HCT116 (cell line): ENCODE results near the gene PCDHGA7. TPM values are rescaled to one million over a fixed set of nuclear protein-coding genes. Genes with fewer than 3 reads are reported as not detected.

ENCODE experiments used
- ATAC-seq: fragments of 200-7000 bp; cut with Tn5 transposase; 2 replicates; pipeline ENCODE4 v1.9.1; 2020; ENCODE audit warnings: mild to moderate bottlenecking, moderate library complexity
- BruUV-seq: library from RNA; stranded (reverse); fragments of 400-500 nt; replicated peaks from 2 replicates; lab custom pipeline; 2021; lab: Mats Ljungman, UMichigan
- CTCF ChIA-PET: fragments of 300-600 bp; sonication (Branson Sonifier 250); formaldehyde crosslinking; loops from one replicate; lab custom pipeline; 2021; ENCODE audit warnings: antibody characterized with exemption; lab: Charles Lee
- POLR2A ChIA-PET: fragments of 300-600, 350-600 bp; sonication (Branson Sonifier 250); formaldehyde crosslinking; loops from one replicate; lab custom pipeline; 2021; ENCODE audit warnings: antibody characterized with exemption; lab: Charles Lee
- RAD21 ChIA-PET, 2 experiments: fragments of 300-600 bp; sonication (Branson Sonifier 250); formaldehyde crosslinking; loops; one replicate each; lab custom pipeline; 2023; ENCODE audit warnings: low total read pairs in 2 of 2; ENCODE audit not compliant: uncharacterized antibody in 2 of 2, unreplicated experiment in 2 of 2, low non-redundant PET in 1 of 2; lab: Charles Lee
- DNase-seq: peaks from one replicate; pipeline ENCODE4 v3.0.0-alpha.2; 2010; ENCODE audit warnings: low read depth, low spot score
- H2AFZ ChIP-seq: fragments of 200-600 bp; shearing (Covaris generic), sonication (generic); 2 replicates; pipeline ENCODE4 v1.6.1; 2017; ENCODE audit warnings: low read depth, mixed run types, mixed read lengths, antibody characterized with exemption, low read length; ENCODE audit not compliant: poor library complexity, severe bottlenecking
- H3K27ac ChIP-seq: 2 replicates; pipeline ENCODE4 v1.5.1; 2012; ENCODE audit warnings: low read depth, low read length
- H3K27me3 ChIP-seq: fragments of 200-600 bp; sonication (generic); 2 replicates; pipeline ENCODE4 v1.6.1; 2016; ENCODE audit warnings: mixed run types, low read length, mixed read lengths; ENCODE audit not compliant: insufficient read depth
- H3K36me3 ChIP-seq, 2 experiments: fragments of 200-500 bp in 1 of 2; fragments of 200-600 bp in 1 of 2; sonication (Bioruptor generic) in 1 of 2; sonication (generic) in 1 of 2; 2 replicates each; pipeline versions ENCODE4 v1.5.1 to v1.6.1; 2014 to 2016; ENCODE audit warnings: low read length in 2 of 2, inconsistent platforms in 1 of 2, mixed read lengths in 1 of 2, mixed run types in 1 of 2; ENCODE audit not compliant: insufficient read depth in 2 of 2, control insufficient read depth in 1 of 2
- H3K4me1 ChIP-seq, 2 experiments: fragments of 200-600 bp in 1 of 2; sonication (generic) in 1 of 2; 2 replicates each; pipeline versions ENCODE4 v1.5.1 to v1.6.1; 2012 to 2017; ENCODE audit warnings: low read length in 2 of 2, inconsistent platforms in 1 of 2, mild to moderate bottlenecking in 1 of 2, mixed read lengths in 1 of 2, mixed run types in 1 of 2, moderate library complexity in 1 of 2; ENCODE audit not compliant: insufficient read depth in 2 of 2, control insufficient read depth in 1 of 2
- H3K4me2 ChIP-seq: fragments of 200-600 bp; sonication (generic); 2 replicates; pipeline ENCODE4 v1.6.1; 2017; ENCODE audit warnings: mixed run types, low read length, mixed read lengths
- H3K4me3 ChIP-seq, 2 experiments: fragments of 200-600 bp in 1 of 2; sonication (generic) in 1 of 2; replicated peaks in 1 of 2; 2 replicates each; pipeline ENCODE4 v1.5.1; 2011 to 2016; ENCODE audit warnings: low read length in 2 of 2, control low read depth in 1 of 2, low read depth in 1 of 2, mild to moderate bottlenecking in 1 of 2, mixed read lengths in 1 of 2, mixed run types in 1 of 2
- H3K79me2 ChIP-seq: fragments of 200-600 bp; sonication (generic); 2 replicates; pipeline ENCODE4 v1.6.1; 2017; ENCODE audit warnings: mild to moderate bottlenecking, mixed run types, low read length, moderate library complexity, mixed read lengths; ENCODE audit not compliant: insufficient read depth
- H3K9ac ChIP-seq: fragments of 200-600 bp; sonication (generic); 2 replicates; pipeline ENCODE4 v1.6.1; 2016; ENCODE audit warnings: low read length, mixed read lengths
- H3K9me2 ChIP-seq: fragments of 200-600 bp; sonication (generic), shearing (Covaris generic); 2 replicates; pipeline ENCODE4 v1.6.1; 2017; ENCODE audit warnings: mixed run types, mild to moderate bottlenecking, moderate library complexity; ENCODE audit not compliant: insufficient read depth
- H3K9me3 ChIP-seq, 2 experiments: fragments of 200-500 bp in 1 of 2; fragments of 200-600 bp in 1 of 2; sonication (Bioruptor generic) in 1 of 2; sonication (generic) in 1 of 2; 2 replicates each; pipeline ENCODE4 v1.6.1; 2014 to 2017; ENCODE audit warnings: low read length in 2 of 2, mixed read lengths in 2 of 2, inconsistent platforms in 1 of 2, low read depth in 1 of 2, mild to moderate bottlenecking in 1 of 2, mixed run types in 1 of 2, moderate library complexity in 1 of 2; ENCODE audit not compliant: control insufficient read depth in 1 of 2, insufficient read depth in 1 of 2
- H4K20me1 ChIP-seq: fragments of 200-600 bp; sonication (generic), shearing (Covaris generic); 2 replicates; pipeline ENCODE4 v1.6.1; 2017; ENCODE audit warnings: mixed run types, mild to moderate bottlenecking, moderate library complexity; ENCODE audit not compliant: insufficient read depth
- EGR1 ChIP-seq: IDR thresholded peaks from 2 replicates; pipeline ENCODE4 v1.6.1; 2012; ENCODE audit warnings: low read depth
- EZH2 ChIP-seq: fragments of 200-600 bp; sonication (generic); IDR thresholded peaks from 2 replicates; pipeline ENCODE4 v1.6.1; 2017; ENCODE audit warnings: antibody characterized with exemption, mixed run types
- EZH2phosphoT487 ChIP-seq: fragments of 200-600 bp; IDR thresholded peaks from 2 replicates; pipeline ENCODE4 v1.6.1; 2018; ENCODE audit warnings: antibody characterized with exemption, borderline replicate concordance
- FOSL1 ChIP-seq: IDR thresholded peaks from 2 replicates; pipeline ENCODE4 v1.6.1; 2012; ENCODE audit warnings: low read depth
- JUND ChIP-seq: IDR thresholded peaks from 2 replicates; pipeline ENCODE4 v1.6.1; 2012
- POLR2A ChIP-seq: IDR thresholded peaks from 2 replicates; pipeline ENCODE4 v1.7.0; 2011; ENCODE audit warnings: borderline replicate concordance; ENCODE audit not compliant: insufficient read depth, insufficient read length; ENCODE audit errors: extremely low read depth
- TCF7L2 ChIP-seq: IDR thresholded peaks from 2 replicates; pipeline ENCODE4 v1.7.0; 2011; ENCODE audit warnings: borderline replicate concordance, inconsistent platforms; ENCODE audit not compliant: insufficient read depth, insufficient read length; ENCODE audit errors: extremely low read depth
- YY1 ChIP-seq: IDR thresholded peaks from 2 replicates; pipeline ENCODE4 v1.6.1; 2011; ENCODE audit warnings: low read length, low read depth, moderate library complexity, mild to moderate bottlenecking; ENCODE audit not compliant: insufficient replicate concordance; ENCODE audit errors: extremely low read depth
- ZFX ChIP-seq: fragments of 450-650 bp; IDR thresholded peaks from 2 replicates; pipeline ENCODE4 v1.6.1; 2017
- intact Hi-C: fragments of 100-400 bp; cut with micrococcal nuclease; formaldehyde crosslinking; loops from 2 replicates; pipeline ENCODE4 v1.10.0; 2022
- total RNA-seq: library from RNA; stranded (reverse); gene quantifications from one replicate; pipeline ENCODE4 v1.2.1, GENCODE V29; 2021; ENCODE audit not compliant: unreplicated experiment
- TF ChIP-seq, protein P1 (sequence below): IDR thresholded peaks from 2 replicates; pipeline ENCODE4 v1.6.1; 2012
- TF ChIP-seq, protein P2 (sequence below): IDR thresholded peaks from 2 replicates; pipeline ENCODE4 v1.6.1; 2011; ENCODE audit warnings: mild to moderate bottlenecking, low read length, moderate library complexity; ENCODE audit not compliant: insufficient replicate concordance; ENCODE audit errors: extremely low read depth
- TF ChIP-seq, protein P3 (sequence below), 3 experiments: fragments of 200-600 bp in 1 of 3; sonication (generic) in 1 of 3; IDR thresholded peaks in 2 of 3; conservative IDR thresholded peaks in 1 of 3; 2 replicates each; pipeline ENCODE4 v1.5.1; 2012 to 2017; ENCODE audit warnings: low read depth in 2 of 3, low read length in 2 of 3, antibody characterized with exemption in 1 of 3, borderline replicate concordance in 1 of 3, control low read depth in 1 of 3, mild to moderate bottlenecking in 1 of 3, mixed read lengths in 1 of 3, mixed run types in 1 of 3, moderate library complexity in 1 of 3; ENCODE audit not compliant: insufficient read depth in 1 of 3
- TF ChIP-seq, protein P4 (sequence below): IDR thresholded peaks from 2 replicates; pipeline ENCODE4 v1.6.1; 2012

The PCDHGA7 gene
- total RNA-seq, 1 experiment from 2014 or later = not detected

- Histone ChIP-seq H3K9me3 (no peaks in the 10 kb centered on the region; a peak in 2 of 4 replicates), H3K4me3 (no peak overlapping the region), H3K36me3 (no peaks in the 10 kb centered on the region), H3K27me3 (no peaks in the 10 kb centered on the region), H2AFZ (no peak overlapping the region), H3K9me2 (no peaks in the 10 kb centered on the region), H3K9ac (no peak overlapping the region), H3K79me2 (no peaks in the 10 kb centered on the region)
- no TSS peak for BruUV-seq
- POLR2A ChIA-PET = no interaction called here
- intact Hi-C loops = no loop called here
- ATAC-seq = no peak
- CTCF ChIA-PET = no interaction called here
- TF ChIP-seq TCF7L2 (no peak), EGR1 (no peak), JUND (no peak), FOSL1 (no peak), YY1 (no peak), EZH2phosphoT487 (no peak), ZFX (no peak), EZH2 (no peak), POLR2A (no peak)
- TF ChIP-seq, protein P1, sequence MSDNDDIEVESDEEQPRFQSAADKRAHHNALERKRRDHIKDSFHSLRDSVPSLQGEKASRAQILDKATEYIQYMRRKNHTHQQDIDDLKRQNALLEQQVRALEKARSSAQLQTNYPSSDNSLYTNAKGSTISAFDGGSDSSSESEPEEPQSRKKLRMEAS = no peak
- TF ChIP-seq, protein P2, sequence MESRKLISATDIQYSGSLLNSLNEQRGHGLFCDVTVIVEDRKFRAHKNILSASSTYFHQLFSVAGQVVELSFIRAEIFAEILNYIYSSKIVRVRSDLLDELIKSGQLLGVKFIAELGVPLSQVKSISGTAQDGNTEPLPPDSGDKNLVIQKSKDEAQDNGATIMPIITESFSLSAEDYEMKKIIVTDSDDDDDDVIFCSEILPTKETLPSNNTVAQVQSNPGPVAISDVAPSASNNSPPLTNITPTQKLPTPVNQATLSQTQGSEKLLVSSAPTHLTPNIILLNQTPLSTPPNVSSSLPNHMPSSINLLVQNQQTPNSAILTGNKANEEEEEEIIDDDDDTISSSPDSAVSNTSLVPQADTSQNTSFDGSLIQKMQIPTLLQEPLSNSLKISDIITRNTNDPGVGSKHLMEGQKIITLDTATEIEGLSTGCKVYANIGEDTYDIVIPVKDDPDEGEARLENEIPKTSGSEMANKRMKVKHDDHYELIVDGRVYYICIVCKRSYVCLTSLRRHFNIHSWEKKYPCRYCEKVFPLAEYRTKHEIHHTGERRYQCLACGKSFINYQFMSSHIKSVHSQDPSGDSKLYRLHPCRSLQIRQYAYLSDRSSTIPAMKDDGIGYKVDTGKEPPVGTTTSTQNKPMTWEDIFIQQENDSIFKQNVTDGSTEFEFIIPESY = no peak
- TF ChIP-seq, protein P3, sequence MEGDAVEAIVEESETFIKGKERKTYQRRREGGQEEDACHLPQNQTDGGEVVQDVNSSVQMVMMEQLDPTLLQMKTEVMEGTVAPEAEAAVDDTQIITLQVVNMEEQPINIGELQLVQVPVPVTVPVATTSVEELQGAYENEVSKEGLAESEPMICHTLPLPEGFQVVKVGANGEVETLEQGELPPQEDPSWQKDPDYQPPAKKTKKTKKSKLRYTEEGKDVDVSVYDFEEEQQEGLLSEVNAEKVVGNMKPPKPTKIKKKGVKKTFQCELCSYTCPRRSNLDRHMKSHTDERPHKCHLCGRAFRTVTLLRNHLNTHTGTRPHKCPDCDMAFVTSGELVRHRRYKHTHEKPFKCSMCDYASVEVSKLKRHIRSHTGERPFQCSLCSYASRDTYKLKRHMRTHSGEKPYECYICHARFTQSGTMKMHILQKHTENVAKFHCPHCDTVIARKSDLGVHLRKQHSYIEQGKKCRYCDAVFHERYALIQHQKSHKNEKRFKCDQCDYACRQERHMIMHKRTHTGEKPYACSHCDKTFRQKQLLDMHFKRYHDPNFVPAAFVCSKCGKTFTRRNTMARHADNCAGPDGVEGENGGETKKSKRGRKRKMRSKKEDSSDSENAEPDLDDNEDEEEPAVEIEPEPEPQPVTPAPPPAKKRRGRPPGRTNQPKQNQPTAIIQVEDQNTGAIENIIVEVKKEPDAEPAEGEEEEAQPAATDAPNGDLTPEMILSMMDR (IDR thresholded peaks at IDR 0.05 in 2 of 3, conservative IDR thresholded peaks at IDR 0.05 in 1 of 3; ENCODE audit: borderline replicate concordance in 1 of 3, insufficient read depth in 1 of 3, low read depth in 2 of 3, low read length in 2 of 3) = no peak
- TF ChIP-seq, protein P4, sequence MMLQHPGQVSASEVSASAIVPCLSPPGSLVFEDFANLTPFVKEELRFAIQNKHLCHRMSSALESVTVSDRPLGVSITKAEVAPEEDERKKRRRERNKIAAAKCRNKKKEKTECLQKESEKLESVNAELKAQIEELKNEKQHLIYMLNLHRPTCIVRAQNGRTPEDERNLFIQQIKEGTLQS = no peak
- TF ChIP-seq, all 23 proteins: peak for 0
- Histone ChIP-seq H4K20me1 (no peaks in the 10 kb centered on the region), H3K4me1 (no peaks in the 10 kb centered on the region), H3K4me2 (no peak overlapping the region), H3K27ac (no peak overlapping the region)
- RAD21 ChIA-PET = no interaction called here
- no peak for DNase-seq
These were observed 26.9 kb upstream of the PCDHGA7 start for GRCh38 chr5:141355641-141356040.
